CD4-positive, CD25-positive, alpha-beta regulatory T cell (primary cell): Measurements from ENCODE around the gene PTPN2. TPM values are rescaled to one million over a fixed set of nuclear protein-coding genes. Genes with fewer than 3 reads are reported as not detected.

Source experiments
- ATAC-seq, 2 donors: fragments of 150-1000 bp; cut with Tn5 transposase; one replicate each; pipeline ENCODE4 v1.10.0; 2021; ENCODE audit warnings: low read depth in 2 of 2, moderate number of reproducible peaks in 2 of 2, moderate library complexity in 1 of 2
- DNase-seq, 3 donors: peaks; one replicate each; pipeline versions ENCODE4 v3.0.0 to v3.0.0-alpha.2; 2012 to 2022; ENCODE audit warnings: mixed read lengths in 1 of 3
- H3K27ac ChIP-seq: one replicate; pipeline ENCODE4 v1.7.0; 2013; ENCODE audit warnings: mild to moderate bottlenecking, low read length; ENCODE audit not compliant: insufficient read depth, poor library complexity, severe bottlenecking
- H3K27me3 ChIP-seq: one replicate; pipeline ENCODE4 v1.7.0; 2013; ENCODE audit warnings: low read length; ENCODE audit not compliant: control insufficient read depth, insufficient read depth
- H3K36me3 ChIP-seq: one replicate; pipeline ENCODE4 v1.7.0; 2013; ENCODE audit warnings: mild to moderate bottlenecking, low read length, moderate library complexity; ENCODE audit not compliant: control insufficient read depth, insufficient read depth
- H3K4me1 ChIP-seq: 2 replicates; pipeline ENCODE4 v1.7.0; 2013; ENCODE audit warnings: mild to moderate bottlenecking, low read length; ENCODE audit not compliant: insufficient read depth, control insufficient read depth, poor library complexity, severe bottlenecking
- H3K4me3 ChIP-seq: one replicate; pipeline ENCODE4 v1.7.0; 2013; ENCODE audit warnings: low read depth, mild to moderate bottlenecking, low read length, moderate library complexity
- H3K9me3 ChIP-seq, 2 experiments: 1 replicate in 1 of 2; 2 replicates in 1 of 2; pipeline ENCODE4 v1.7.0; 2013; ENCODE audit warnings: low read length in 2 of 2, mild to moderate bottlenecking in 1 of 2, moderate library complexity in 1 of 2; ENCODE audit not compliant: control insufficient read depth in 2 of 2
- H3K27ac Mint-ChIP-seq, 3 donors: one replicate each; pipeline ENCODE4 v1.8.0; 2020 to 2022; ENCODE audit warnings: mild to moderate bottlenecking in 3 of 3, mixed read lengths in 3 of 3, moderate library complexity in 2 of 3
- H3K27me3 Mint-ChIP-seq: one replicate; pipeline ENCODE4 v1.8.0; 2022; ENCODE audit warnings: mild to moderate bottlenecking, mixed read lengths
- H3K36me3 Mint-ChIP-seq: one replicate; pipeline ENCODE4 v1.8.0; 2020; ENCODE audit warnings: mixed read lengths
- H3K4me1 Mint-ChIP-seq, 4 donors: one replicate each; pipeline ENCODE4 v1.8.0; 2020 to 2022; ENCODE audit warnings: mixed read lengths in 4 of 4, mild to moderate bottlenecking in 1 of 4
- H3K4me3 Mint-ChIP-seq, 4 donors: one replicate each; pipeline ENCODE4 v1.8.0; 2020 to 2022; ENCODE audit warnings: mild to moderate bottlenecking in 4 of 4, mixed read lengths in 4 of 4, moderate library complexity in 3 of 4
- H3K9me3 Mint-ChIP-seq, 7 donors: one replicate each; pipeline ENCODE4 v1.8.0; 2020 to 2022; ENCODE audit warnings: mixed read lengths in 7 of 7, mild to moderate bottlenecking in 3 of 7, moderate library complexity in 2 of 7
- polyA plus RNA-seq, 4 donors: library from polyadenylated mRNA; unstranded; fragments of 300-500 nt; fragmentation: Illumina TruSeq; gene quantifications; one replicate each; pipeline ENCODE4 v1.2.3, GENCODE V29; 2021
- total RNA-seq: library from RNA; stranded (reverse); gene quantifications from one replicate; pipeline ENCODE4 v1.2.3, GENCODE V29; 2022

The PTPN2 gene
- total and polyA plus RNA-seq, 5 donors from 2014 or later = 62.3 to 110 (median 94.1) TPM

- Mint-ChIP-seq H3K9me3 (no peaks in the 10 kb centered on the region), H3K27me3 (no peaks in the 10 kb centered on the region), H3K36me3 (peaks cover 24% of the 10 kb centered on the region), H3K4me1 (peaks cover 0 to 5% (median 3%) of the 10 kb centered on the region in 4 donors), H3K4me3 (no peak overlapping the region), H3K27ac (peak overlapping the region in 1 of 3 donors; percentile 61)
- Histone ChIP-seq H3K36me3 (peaks cover 62% of the 10 kb centered on the region), H3K4me1 (no peaks in the 10 kb centered on the region), H3K27ac (no peak overlapping the region), H3K27me3 (no peaks in the 10 kb centered on the region), H3K4me3 (no peak overlapping the region), H3K9me3 (no peaks in the 10 kb centered on the region)
- no peak for DNase-seq
- ATAC-seq = no peak
These were observed 87.6 kb downstream of the PTPN2 start for GRCh38 chr18:12796448-12796847.

GRCh38 chr18:12791610-12792009 is 92.4 kb downstream of the PTPN2 start:
- peak overlapping the region in 1 of 3 donors; percentile 42 for H3K27ac Mint-ChIP-seq
- no peak overlapping the region for H3K4me3 Mint-ChIP-seq
- H3K9me3 ChIP-seq = no peaks in the 10 kb centered on the region
- no peak overlapping the region for H3K4me3 ChIP-seq
- no peaks in the 10 kb centered on the region for H3K9me3 Mint-ChIP-seq
- peaks cover 8% of the 10 kb centered on the region for H3K36me3 Mint-ChIP-seq
- no peaks in the 10 kb centered on the region for H3K4me1 ChIP-seq
- no peaks in the 10 kb centered on the region for H3K27me3 ChIP-seq
- DNase-seq = peak in 1 of 3 donors; percentile 66
- no peaks in the 10 kb centered on the region for H3K27me3 Mint-ChIP-seq
- H3K4me1 Mint-ChIP-seq = peaks cover 5 to 8% (median 6%) of the 10 kb centered on the region in 4 donors
- H3K36me3 ChIP-seq = peaks cover 34% of the 10 kb centered on the region
- no peak overlapping the region for H3K27ac ChIP-seq
- peak in 1 of 2 donors; percentile 18 for ATAC-seq

GRCh38 chr18:12786669-12787068 is 97.4 kb downstream of the PTPN2 start:
- Histone ChIP-seq H3K27me3 (no peaks in the 10 kb centered on the region), H3K36me3 (peaks cover 5% of the 10 kb centered on the region), H3K4me3 (no peak overlapping the region), H3K4me1 (no peaks in the 10 kb centered on the region), H3K27ac (no peak overlapping the region), H3K9me3 (no peaks in the 10 kb centered on the region)
- Mint-ChIP-seq H3K4me1 (peaks cover 2 to 7% (median 6%) of the 10 kb centered on the region in 4 donors), H3K9me3 (no peaks in the 10 kb centered on the region), H3K36me3 (peaks cover 31% of the 10 kb centered on the region), H3K4me3 (no peak overlapping the region), H3K27ac (peak overlapping the region in 1 of 3 donors; percentile 35), H3K27me3 (no peaks in the 10 kb centered on the region)
- ATAC-seq (no peak), DNase-seq (no peak)

- Mint-ChIP-seq H3K36me3 (peaks cover 24% of the 10 kb centered on the region), H3K4me3 (no peak overlapping the region), H3K9me3 (peaks cover 0 to 2% (median 0%) of the 10 kb centered on the region in 7 donors), H3K27me3 (no peaks in the 10 kb centered on the region), H3K4me1 (peaks cover 0 to 2% (median 0%) of the 10 kb centered on the region in 4 donors), H3K27ac (no peak overlapping the region)
- ATAC-seq (no peak), DNase-seq (no peak)
- H3K36me3 ChIP-seq = no peaks in the 10 kb centered on the region
- H3K27me3 ChIP-seq = no peaks in the 10 kb centered on the region
- no peak overlapping the region for H3K4me3 ChIP-seq
- H3K4me1 ChIP-seq = no peaks in the 10 kb centered on the region
- H3K27ac ChIP-seq = no peak overlapping the region
- no peaks in the 10 kb centered on the region for H3K9me3 ChIP-seq
These were observed 100.5 kb downstream of the PTPN2 start for GRCh38 chr18:12783524-12783923.

GRCh38 chr18:12782521-12782920 is 101.5 kb downstream of the PTPN2 start:
- peaks cover 24% of the 10 kb centered on the region for H3K36me3 Mint-ChIP-seq

GRCh38 chr18:12779456-12779855 is 104.6 kb downstream of the PTPN2 start:
- H3K9me3 Mint-ChIP-seq = peaks cover 0 to 2% (median 0%) of the 10 kb centered on the region in 7 donors
- H3K4me3 Mint-ChIP-seq = peak overlapping the region in 2 of 4 donors; percentile 11 to 43
- Histone ChIP-seq H3K36me3 (no peaks in the 10 kb centered on the region), H3K4me3 (no peak overlapping the region), H3K9me3 (no peaks in the 10 kb centered on the region), H3K27me3 (no peaks in the 10 kb centered on the region), H3K27ac (no peak overlapping the region), H3K4me1 (no peaks in the 10 kb centered on the region)
- ATAC-seq (no peak), DNase-seq (no peak)
- H3K27me3 Mint-ChIP-seq = peaks cover 4% of the 10 kb centered on the region
- H3K27ac Mint-ChIP-seq = no peak overlapping the region
- peaks cover 0 to 14% (median 2%) of the 10 kb centered on the region in 4 donors for H3K4me1 Mint-ChIP-seq
- H3K36me3 Mint-ChIP-seq = peaks cover 16% of the 10 kb centered on the region

More at GRCh38 chr18:12782521-12782920, 101.5 kb downstream of the PTPN2 start:
- no peak overlapping the region for H3K4me3 ChIP-seq
- peaks cover 0 to 2% (median 0%) of the 10 kb centered on the region in 7 donors for H3K9me3 Mint-ChIP-seq
- H3K4me3 Mint-ChIP-seq = no peak overlapping the region
- H3K4me1 ChIP-seq = no peaks in the 10 kb centered on the region
- H3K27me3 Mint-ChIP-seq = no peaks in the 10 kb centered on the region
- ATAC-seq = no peak
- no peak overlapping the region for H3K27ac ChIP-seq
- H3K27me3 ChIP-seq = no peaks in the 10 kb centered on the region
- no peaks in the 10 kb centered on the region for H3K9me3 ChIP-seq
- peak overlapping the region in 1 of 3 donors; percentile 25 for H3K27ac Mint-ChIP-seq
- no peaks in the 10 kb centered on the region for H3K36me3 ChIP-seq
- DNase-seq = no peak
- H3K4me1 Mint-ChIP-seq = peaks cover 0 to 2% (median 0%) of the 10 kb centered on the region in 4 donors

- Mint-ChIP-seq H3K27ac (no peak overlapping the region), H3K4me3 (peak overlapping the region in 2 of 4 donors; percentile 11 to 43), H3K4me1 (peaks cover 0 to 15% (median 2%) of the 10 kb centered on the region in 4 donors), H3K36me3 (peaks cover 13% of the 10 kb centered on the region), H3K9me3 (peaks cover 0 to 2% (median 0%) of the 10 kb centered on the region in 7 donors), H3K27me3 (peaks cover 4% of the 10 kb centered on the region)
- Histone ChIP-seq H3K27me3 (no peaks in the 10 kb centered on the region), H3K36me3 (no peaks in the 10 kb centered on the region), H3K4me3 (no peak overlapping the region), H3K4me1 (no peaks in the 10 kb centered on the region), H3K9me3 (no peaks in the 10 kb centered on the region), H3K27ac (no peak overlapping the region)
- no peak for ATAC-seq
- peak in 1 of 3 donors; percentile 20 for DNase-seq
These were observed 105.0 kb downstream of the PTPN2 start for GRCh38 chr18:12779043-12779442.

GRCh38 chr18:12777500-12777944 is 106.5 kb downstream of the PTPN2 start:
- DNase-seq (no peak), ATAC-seq (no peak)
- Mint-ChIP-seq H3K9me3 (peaks cover 0 to 2% (median 0%) of the 10 kb centered on the region in 7 donors), H3K36me3 (no peaks in the 10 kb centered on the region), H3K27ac (no peak overlapping the region), H3K4me3 (no peak overlapping the region), H3K4me1 (peaks cover 0 to 23% (median 7%) of the 10 kb centered on the region in 4 donors), H3K27me3 (peaks cover 4% of the 10 kb centered on the region)
- Histone ChIP-seq H3K27ac (no peak overlapping the region), H3K27me3 (no peaks in the 10 kb centered on the region), H3K36me3 (no peaks in the 10 kb centered on the region), H3K4me3 (no peak overlapping the region), H3K4me1 (no peaks in the 10 kb centered on the region), H3K9me3 (no peaks in the 10 kb centered on the region)
